ENCODE measurements around the gene PGAP1.

PGAP1 gene

DNA sequence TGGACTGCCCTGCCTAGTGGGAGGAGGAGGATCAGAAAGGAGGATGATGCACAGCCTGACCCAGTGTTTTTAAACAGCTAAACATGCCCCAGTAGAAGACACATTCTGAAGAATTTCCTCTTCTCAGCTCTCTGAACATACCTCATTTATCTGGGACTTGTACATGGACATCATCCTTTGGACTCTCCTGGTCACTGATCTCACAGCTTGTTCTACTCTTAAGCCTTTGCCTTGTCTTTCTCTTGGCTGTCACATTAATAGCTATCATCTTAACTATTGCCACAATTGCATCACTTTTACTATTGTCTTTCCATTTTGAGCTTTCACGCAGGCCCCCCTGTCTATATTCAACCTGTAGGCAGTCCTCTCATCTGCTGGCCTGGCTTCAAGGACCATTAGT is 42.0 kb upstream of the PGAP1 start:
- TF ChIP-seq NFIC (IDR thresholded peaks at IDR 0.05) (no peak), RAD21 (IDR thresholded peaks at IDR 0.05; ENCODE audit: low read depth) (no peak), FOXM1 (IDR thresholded peaks at IDR 0.05; ENCODE audit: borderline replicate concordance, low read depth) (no peak), YY1 (IDR thresholded peaks at IDR 0.05; ENCODE audit: low read depth) (no peak), CREB1 (IDR thresholded peaks at IDR 0.05; ENCODE audit: low read depth) (no peak)
- TF ChIP-seq, protein P1, sequence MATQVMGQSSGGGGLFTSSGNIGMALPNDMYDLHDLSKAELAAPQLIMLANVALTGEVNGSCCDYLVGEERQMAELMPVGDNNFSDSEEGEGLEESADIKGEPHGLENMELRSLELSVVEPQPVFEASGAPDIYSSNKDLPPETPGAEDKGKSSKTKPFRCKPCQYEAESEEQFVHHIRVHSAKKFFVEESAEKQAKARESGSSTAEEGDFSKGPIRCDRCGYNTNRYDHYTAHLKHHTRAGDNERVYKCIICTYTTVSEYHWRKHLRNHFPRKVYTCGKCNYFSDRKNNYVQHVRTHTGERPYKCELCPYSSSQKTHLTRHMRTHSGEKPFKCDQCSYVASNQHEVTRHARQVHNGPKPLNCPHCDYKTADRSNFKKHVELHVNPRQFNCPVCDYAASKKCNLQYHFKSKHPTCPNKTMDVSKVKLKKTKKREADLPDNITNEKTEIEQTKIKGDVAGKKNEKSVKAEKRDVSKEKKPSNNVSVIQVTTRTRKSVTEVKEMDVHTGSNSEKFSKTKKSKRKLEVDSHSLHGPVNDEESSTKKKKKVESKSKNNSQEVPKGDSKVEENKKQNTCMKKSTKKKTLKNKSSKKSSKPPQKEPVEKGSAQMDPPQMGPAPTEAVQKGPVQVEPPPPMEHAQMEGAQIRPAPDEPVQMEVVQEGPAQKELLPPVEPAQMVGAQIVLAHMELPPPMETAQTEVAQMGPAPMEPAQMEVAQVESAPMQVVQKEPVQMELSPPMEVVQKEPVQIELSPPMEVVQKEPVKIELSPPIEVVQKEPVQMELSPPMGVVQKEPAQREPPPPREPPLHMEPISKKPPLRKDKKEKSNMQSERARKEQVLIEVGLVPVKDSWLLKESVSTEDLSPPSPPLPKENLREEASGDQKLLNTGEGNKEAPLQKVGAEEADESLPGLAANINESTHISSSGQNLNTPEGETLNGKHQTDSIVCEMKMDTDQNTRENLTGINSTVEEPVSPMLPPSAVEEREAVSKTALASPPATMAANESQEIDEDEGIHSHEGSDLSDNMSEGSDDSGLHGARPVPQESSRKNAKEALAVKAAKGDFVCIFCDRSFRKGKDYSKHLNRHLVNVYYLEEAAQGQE (IDR thresholded peaks at IDR 0.05; ENCODE audit: low read depth), result no peak
- TF ChIP-seq, protein P2, sequence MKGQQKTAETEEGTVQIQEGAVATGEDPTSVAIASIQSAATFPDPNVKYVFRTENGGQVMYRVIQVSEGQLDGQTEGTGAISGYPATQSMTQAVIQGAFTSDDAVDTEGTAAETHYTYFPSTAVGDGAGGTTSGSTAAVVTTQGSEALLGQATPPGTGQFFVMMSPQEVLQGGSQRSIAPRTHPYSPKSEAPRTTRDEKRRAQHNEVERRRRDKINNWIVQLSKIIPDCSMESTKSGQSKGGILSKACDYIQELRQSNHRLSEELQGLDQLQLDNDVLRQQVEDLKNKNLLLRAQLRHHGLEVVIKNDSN (IDR thresholded peaks at IDR 0.05), result no peak
- TF ChIP-seq, protein P3, sequence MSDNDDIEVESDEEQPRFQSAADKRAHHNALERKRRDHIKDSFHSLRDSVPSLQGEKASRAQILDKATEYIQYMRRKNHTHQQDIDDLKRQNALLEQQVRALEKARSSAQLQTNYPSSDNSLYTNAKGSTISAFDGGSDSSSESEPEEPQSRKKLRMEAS (IDR thresholded peaks at IDR 0.05), result no peak

DNA sequence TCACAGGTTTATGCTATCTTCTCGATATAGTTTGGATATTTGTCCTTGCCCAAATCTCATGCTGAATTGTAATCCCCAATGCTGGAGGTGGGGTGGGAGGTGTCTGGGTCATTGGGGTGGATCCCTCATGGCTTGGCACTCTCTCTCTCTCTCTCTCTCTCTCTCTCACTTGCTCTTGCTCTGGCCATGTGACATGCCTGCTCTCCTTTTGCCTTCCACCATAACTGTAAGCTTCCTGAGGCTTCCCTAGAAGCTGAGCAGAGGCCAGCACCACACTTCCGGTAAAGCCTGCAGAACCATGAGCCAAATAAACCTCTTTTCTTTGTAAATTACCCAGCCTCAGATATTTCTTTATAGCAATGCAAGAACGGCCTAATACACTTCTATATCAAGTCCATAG is 41.3 kb upstream of the PGAP1 start:
- TF ChIP-seq, protein P2 (IDR thresholded peaks at IDR 0.05), result 0 out of 2 replicates have a peak, but pooled peaks have one; percentile 29
- TF ChIP-seq CEBPB (IDR thresholded peaks at IDR 0.05), result no peak

DNA sequence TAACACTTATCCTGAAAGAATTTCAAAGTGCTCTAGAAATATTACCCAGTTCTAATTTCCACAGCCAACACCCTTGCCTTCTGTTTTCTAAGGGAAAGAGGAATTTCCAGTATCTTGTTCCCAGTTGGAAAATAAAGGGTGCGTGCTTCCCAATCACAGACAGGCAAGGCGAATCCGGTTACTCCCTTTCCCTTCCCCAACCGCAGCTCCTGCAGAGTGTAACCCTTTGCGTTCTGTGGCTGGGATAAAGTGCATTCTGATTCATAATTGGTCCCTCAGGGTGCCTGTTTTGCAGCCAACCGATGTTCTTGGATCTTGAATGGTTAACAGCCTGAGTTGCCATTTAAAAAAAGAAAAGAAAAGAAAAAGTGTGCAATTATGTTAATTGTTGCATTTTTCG is 40.6 kb upstream of the PGAP1 start:
- no peak for TF ChIP-seq CREB1 (IDR thresholded peaks at IDR 0.05; ENCODE audit: low read depth)
- no peak for TF ChIP-seq NFIC (IDR thresholded peaks at IDR 0.05)
- TF ChIP-seq, protein P2 (IDR thresholded peaks at IDR 0.05), result no peak
- no peak for TF ChIP-seq ZBTB7A (IDR thresholded peaks at IDR 0.05; ENCODE audit: low read depth)
- TF ChIP-seq, protein P3 (IDR thresholded peaks at IDR 0.05), result no peak
- TF ChIP-seq EP300 (IDR thresholded peaks at IDR 0.05; ENCODE audit: borderline replicate concordance), result no peak

DNA sequence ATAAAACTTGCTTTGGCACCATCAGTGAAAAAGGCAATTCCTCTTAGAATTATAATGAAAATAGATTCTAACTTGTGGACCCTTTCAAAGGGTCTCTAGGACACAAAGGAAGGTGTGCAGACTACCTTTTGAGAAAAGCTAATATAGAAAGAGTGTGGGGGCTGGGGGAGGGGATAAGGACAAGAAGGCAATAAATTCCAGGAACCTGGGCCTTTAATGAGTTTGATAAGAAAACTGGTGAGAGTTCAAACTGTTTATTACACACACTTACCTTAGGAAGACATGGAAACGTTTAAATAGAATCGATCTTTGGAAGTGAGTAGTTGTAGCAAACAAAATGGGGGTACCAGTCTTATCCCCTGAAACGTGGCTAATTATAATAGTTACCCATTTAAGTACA is 39.6 kb upstream of the PGAP1 start:
- no peak for TF ChIP-seq RAD21 (IDR thresholded peaks at IDR 0.05; ENCODE audit: low read depth)
- TF ChIP-seq, protein P3 (IDR thresholded peaks at IDR 0.05), result no peak
- TF ChIP-seq CREB1 (IDR thresholded peaks at IDR 0.05; ENCODE audit: low read depth), result no peak
- TF ChIP-seq EP300 (IDR thresholded peaks at IDR 0.05; ENCODE audit: borderline replicate concordance), result no peak
- no peak for TF ChIP-seq TAF1 (IDR thresholded peaks at IDR 0.05; ENCODE audit: low read depth)
- TF ChIP-seq, protein P1 (IDR thresholded peaks at IDR 0.05; ENCODE audit: low read depth), result no peak
- no peak for TF ChIP-seq NFIC (IDR thresholded peaks at IDR 0.05)
- no peak for TF ChIP-seq EGR1 (IDR thresholded peaks at IDR 0.05)
- TF ChIP-seq YY1 (IDR thresholded peaks at IDR 0.05; ENCODE audit: low read depth), result no peak
- TF ChIP-seq, protein P2 (IDR thresholded peaks at IDR 0.05), result no peak
- no peak for TF ChIP-seq CEBPB (IDR thresholded peaks at IDR 0.05)
- no peak for TF ChIP-seq TCF12 (IDR thresholded peaks at IDR 0.05; ENCODE audit: low read depth)
- no peak for TF ChIP-seq ZBTB7A (IDR thresholded peaks at IDR 0.05; ENCODE audit: low read depth)
- TF ChIP-seq TEAD4 (IDR thresholded peaks at IDR 0.05), result no peak

DNA sequence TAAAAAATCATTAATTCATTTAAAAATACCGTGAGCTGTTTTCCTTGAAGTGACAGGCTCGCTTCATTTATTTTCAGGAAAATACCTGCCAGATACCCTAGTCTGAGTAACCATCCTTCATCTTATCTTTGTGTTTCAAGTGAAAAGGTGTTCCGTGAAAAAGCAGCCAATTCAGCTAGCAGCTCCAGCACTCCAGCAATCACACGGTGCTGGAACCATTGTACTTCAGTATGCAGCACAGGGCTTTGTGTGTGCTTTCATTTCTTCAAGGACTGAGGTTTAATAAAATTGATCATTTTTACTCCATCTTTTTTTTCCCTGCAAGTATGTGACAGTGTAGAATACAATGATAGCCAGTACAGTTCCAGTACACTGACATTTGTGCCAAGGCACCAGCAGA is 39.1 kb upstream of the PGAP1 start:
- no peak for TF ChIP-seq ZBTB7A (IDR thresholded peaks at IDR 0.05; ENCODE audit: low read depth)
- TF ChIP-seq TEAD4 (IDR thresholded peaks at IDR 0.05), result no peak
- TF ChIP-seq TAF1 (IDR thresholded peaks at IDR 0.05; ENCODE audit: low read depth), result no peak
- no peak for TF ChIP-seq EP300 (IDR thresholded peaks at IDR 0.05; ENCODE audit: borderline replicate concordance)
- TF ChIP-seq CEBPB (IDR thresholded peaks at IDR 0.05), result no peak
- TF ChIP-seq, protein P1 (IDR thresholded peaks at IDR 0.05; ENCODE audit: low read depth), result no peak
- TF ChIP-seq YY1 (IDR thresholded peaks at IDR 0.05; ENCODE audit: low read depth), result no peak
- TF ChIP-seq, protein P2 (IDR thresholded peaks at IDR 0.05), result no peak

Measured in Ishikawa (cell line).